SK-N-SH treated with all-trans-retinoic acid at 6 μM for 48 hours (cell line): Measurements from ENCODE around the gene POLG2.

ENCODE experiments used
- ARNTL ChIP-seq: fragments of 450-650 bp; formaldehyde crosslinking; IDR thresholded peaks from 2 replicates; pipeline ENCODE4 v1.5.0; 2020; ENCODE audit warnings: low read depth, mild to moderate bottlenecking, moderate library complexity, borderline replicate concordance
- CSDC2 ChIP-seq: fragments of 250-450 bp; sonication (Bioruptor Pico); IDR thresholded peaks from 2 replicates; pipeline ENCODE4 v1.5.0; 2020; ENCODE audit warnings: mild to moderate bottlenecking, moderate library complexity
- ESRRG ChIP-seq: fragments of 250-450 bp; sonication (Bioruptor Pico); IDR thresholded peaks from 2 replicates; pipeline ENCODE4 v1.6.1; 2021; ENCODE audit warnings: mild to moderate bottlenecking
- RARB ChIP-seq: fragments of 250-450 bp; sonication (Bioruptor Pico); IDR thresholded peaks from 2 replicates; pipeline ENCODE4 v1.8.0; 2021; ENCODE audit warnings: mild to moderate bottlenecking, moderate library complexity
- SNAI2 ChIP-seq: fragments of 250-450 bp; sonication (Bioruptor Pico); IDR thresholded peaks from 2 replicates; pipeline ENCODE4 v1.5.0; 2020; ENCODE audit warnings: mild to moderate bottlenecking, moderate library complexity
- TCF4 ChIP-seq: fragments of 250-450 bp; sonication (Bioruptor Pico); IDR thresholded peaks from 2 replicates; pipeline ENCODE4 v1.8.0; 2021; ENCODE audit warnings: mild to moderate bottlenecking, moderate library complexity, borderline replicate concordance
- TOX ChIP-seq: fragments of 250-450 bp; sonication (Bioruptor Pico); IDR thresholded peaks from 2 replicates; pipeline ENCODE4 v1.8.0; 2021; ENCODE audit warnings: mild to moderate bottlenecking, moderate library complexity, borderline replicate concordance
- ZC3H10 ChIP-seq: fragments of 250-450 bp; sonication (Bioruptor Pico); IDR thresholded peaks from 2 replicates; pipeline ENCODE4 v1.5.1; 2021; ENCODE audit warnings: mild to moderate bottlenecking, moderate library complexity
- ZNF565 ChIP-seq: fragments of 450-650 bp; formaldehyde crosslinking; conservative IDR thresholded peaks from 2 replicates; pipeline ENCODE4 v1.5.0; 2020; ENCODE audit warnings: low read depth, mild to moderate bottlenecking, moderate library complexity
- TF ChIP-seq, protein P1 (sequence below): fragments of 250-450 bp; sonication (Bioruptor Pico); IDR thresholded peaks from 2 replicates; pipeline ENCODE4 v1.5.1; 2020; ENCODE audit warnings: low read depth, mild to moderate bottlenecking, moderate library complexity
- TF ChIP-seq, protein P2 (sequence below): fragments of 250-450 bp; sonication (Bioruptor Pico); IDR thresholded peaks from 2 replicates; pipeline ENCODE4 v1.8.0; 2020; ENCODE audit warnings: mild to moderate bottlenecking, moderate library complexity, borderline replicate concordance
- TF ChIP-seq, protein P3 (sequence below): fragments of 250-450 bp; sonication (Bioruptor Pico); IDR thresholded peaks from 2 replicates; pipeline ENCODE4 v1.8.0; 2021; ENCODE audit warnings: low read depth, mild to moderate bottlenecking, moderate library complexity, borderline replicate concordance

DNA sequence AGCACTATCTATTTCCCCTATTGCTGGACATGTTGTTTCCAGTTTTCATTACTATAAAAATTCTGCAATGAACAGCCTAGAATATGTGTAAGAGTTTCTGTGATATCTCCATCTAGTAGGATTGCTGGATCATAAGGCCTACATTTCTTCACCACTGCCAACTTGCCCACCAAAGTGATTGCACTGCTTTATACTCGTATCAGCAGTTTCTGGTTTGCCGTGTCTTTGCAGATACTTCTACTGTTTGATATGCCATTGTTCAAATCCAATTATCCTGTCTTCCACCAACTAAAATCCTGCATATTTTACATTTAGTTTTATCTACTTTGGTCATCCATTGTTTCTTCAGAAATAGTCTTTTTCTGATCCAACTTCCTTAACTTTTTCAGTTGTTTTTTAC, 31.1 kb upstream of the POLG2 start:
- TF ChIP-seq, protein P1, sequence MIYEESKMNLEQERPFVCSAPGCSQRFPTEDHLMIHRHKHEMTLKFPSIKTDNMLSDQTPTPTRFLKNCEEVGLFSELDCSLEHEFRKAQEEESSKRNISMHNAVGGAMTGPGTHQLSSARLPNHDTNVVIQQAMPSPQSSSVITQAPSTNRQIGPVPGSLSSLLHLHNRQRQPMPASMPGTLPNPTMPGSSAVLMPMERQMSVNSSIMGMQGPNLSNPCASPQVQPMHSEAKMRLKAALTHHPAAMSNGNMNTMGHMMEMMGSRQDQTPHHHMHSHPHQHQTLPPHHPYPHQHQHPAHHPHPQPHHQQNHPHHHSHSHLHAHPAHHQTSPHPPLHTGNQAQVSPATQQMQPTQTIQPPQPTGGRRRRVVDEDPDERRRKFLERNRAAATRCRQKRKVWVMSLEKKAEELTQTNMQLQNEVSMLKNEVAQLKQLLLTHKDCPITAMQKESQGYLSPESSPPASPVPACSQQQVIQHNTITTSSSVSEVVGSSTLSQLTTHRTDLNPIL (CRISPR knock-in tag) = no peak
- TF ChIP-seq RARB (no peak), ZC3H10 (no peak), SNAI2 (no peak), ARNTL (CRISPR knock-in tag) (no peak), ZNF565 (CRISPR knock-in tag) (no peak), ESRRG (CRISPR knock-in tag) (no peak), TOX (no peak), CSDC2 (CRISPR knock-in tag) (no peak), TCF4 (no peak)
- TF ChIP-seq, protein P2, sequence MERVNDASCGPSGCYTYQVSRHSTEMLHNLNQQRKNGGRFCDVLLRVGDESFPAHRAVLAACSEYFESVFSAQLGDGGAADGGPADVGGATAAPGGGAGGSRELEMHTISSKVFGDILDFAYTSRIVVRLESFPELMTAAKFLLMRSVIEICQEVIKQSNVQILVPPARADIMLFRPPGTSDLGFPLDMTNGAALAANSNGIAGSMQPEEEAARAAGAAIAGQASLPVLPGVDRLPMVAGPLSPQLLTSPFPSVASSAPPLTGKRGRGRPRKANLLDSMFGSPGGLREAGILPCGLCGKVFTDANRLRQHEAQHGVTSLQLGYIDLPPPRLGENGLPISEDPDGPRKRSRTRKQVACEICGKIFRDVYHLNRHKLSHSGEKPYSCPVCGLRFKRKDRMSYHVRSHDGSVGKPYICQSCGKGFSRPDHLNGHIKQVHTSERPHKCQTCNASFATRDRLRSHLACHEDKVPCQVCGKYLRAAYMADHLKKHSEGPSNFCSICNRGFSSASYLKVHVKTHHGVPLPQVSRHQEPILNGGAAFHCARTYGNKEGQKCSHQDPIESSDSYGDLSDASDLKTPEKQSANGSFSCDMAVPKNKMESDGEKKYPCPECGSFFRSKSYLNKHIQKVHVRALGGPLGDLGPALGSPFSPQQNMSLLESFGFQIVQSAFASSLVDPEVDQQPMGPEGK (CRISPR knock-in tag) = no peak
- TF ChIP-seq, protein P3, sequence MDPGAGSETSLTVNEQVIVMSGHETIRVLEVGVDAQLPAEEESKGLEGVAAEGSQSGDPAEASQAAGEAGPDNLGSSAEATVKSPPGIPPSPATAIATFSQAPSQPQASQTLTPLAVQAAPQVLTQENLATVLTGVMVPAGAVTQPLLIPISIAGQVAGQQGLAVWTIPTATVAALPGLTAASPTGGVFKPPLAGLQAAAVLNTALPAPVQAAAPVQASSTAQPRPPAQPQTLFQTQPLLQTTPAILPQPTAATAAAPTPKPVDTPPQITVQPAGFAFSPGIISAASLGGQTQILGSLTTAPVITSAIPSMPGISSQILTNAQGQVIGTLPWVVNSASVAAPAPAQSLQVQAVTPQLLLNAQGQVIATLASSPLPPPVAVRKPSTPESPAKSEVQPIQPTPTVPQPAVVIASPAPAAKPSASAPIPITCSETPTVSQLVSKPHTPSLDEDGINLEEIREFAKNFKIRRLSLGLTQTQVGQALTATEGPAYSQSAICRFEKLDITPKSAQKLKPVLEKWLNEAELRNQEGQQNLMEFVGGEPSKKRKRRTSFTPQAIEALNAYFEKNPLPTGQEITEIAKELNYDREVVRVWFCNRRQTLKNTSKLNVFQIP (CRISPR knock-in tag) = no peak
